K562 (cell line): ENCODE data around the gene TNFSF9. TPM values are rescaled to one million over a fixed set of nuclear protein-coding genes. Genes with fewer than 3 reads are reported as not detected.
A peak's percentile ranks its signal among the peaks of the same experiment; 100 is the strongest.

Experiments used
- CXXC5 ChIP-seq: fragments of 250-450 bp; sonication (Bioruptor Pico); IDR thresholded peaks from 2 replicates; pipeline ENCODE4 v1.8.0; 2022; ENCODE audit warnings: inconsistent platforms, mild to moderate bottlenecking, moderate library complexity
- FOXA1 ChIP-seq: fragments of 450-650 bp; IDR thresholded peaks from 2 replicates; pipeline ENCODE4 v1.6.1; 2016; ENCODE audit warnings: mild to moderate bottlenecking, borderline replicate concordance
- MXI1 ChIP-seq: IDR thresholded peaks from 2 replicates; pipeline ENCODE4 v1.6.1; 2011; ENCODE audit warnings: low read depth, mild to moderate bottlenecking, improper control_type of control experiment, low read length
- NR3C1 ChIP-seq: sonication (generic); formaldehyde crosslinking; IDR thresholded peaks from 2 replicates; pipeline ENCODE4 v1.8.1; 2022; ENCODE audit warnings: missing genetic modification reagents
- POLR2A ChIP-seq: fragments of 450-650 bp; conservative IDR thresholded peaks from 2 replicates; pipeline ENCODE4 v1.6.1; 2016
- PPARD ChIP-seq: fragments of 250-450 bp; sonication (Bioruptor Pico); IDR thresholded peaks from 2 replicates; pipeline ENCODE4 v1.8.0; 2022; ENCODE audit warnings: inconsistent platforms, mild to moderate bottlenecking, moderate library complexity
- SETDB1 ChIP-seq: IDR thresholded peaks from one replicate; pipeline ENCODE4 v1.6.1; 2012; ENCODE audit warnings: low read length, control low read depth, inconsistent platforms
- SMC3 ChIP-seq: conservative IDR thresholded peaks from 2 replicates; pipeline ENCODE4 v1.6.1; 2011; ENCODE audit warnings: low read depth, low read length, improper control_type of control experiment; ENCODE audit not compliant: insufficient read depth
- ZC3H4 ChIP-seq: sonication (generic); formaldehyde crosslinking; IDR thresholded peaks from 2 replicates; pipeline ENCODE4 v1.9.0; 2021; ENCODE audit warnings: missing genetic modification reagents, borderline replicate concordance
- ZFP1 ChIP-seq: fragments of 450-650 bp; formaldehyde crosslinking; IDR thresholded peaks from 2 replicates; pipeline ENCODE4 v1.4.0; 2020; ENCODE audit warnings: mild to moderate bottlenecking, mixed read lengths
- ZNF79 ChIP-seq: fragments of 250-450 bp; sonication (Bioruptor Pico); IDR thresholded peaks from 2 replicates; pipeline ENCODE4 v1.4.0; 2020; ENCODE audit warnings: low read depth, mild to moderate bottlenecking, moderate library complexity
- polyA plus RNA-seq, 8 experiments: library from polyadenylated mRNA; depleted of rRNA in 4 of 8; stranded (reverse) in 5 of 8; unstranded in 3 of 8; fragments of >200 nt; fragmentation: Nextera tagmentation in 2 of 8; fragmentation: Illumina TruSeq in 1 of 8; extraction: Ambion mirVana in 2 of 8; extraction: Trizol in 1 of 8; gene quantifications; 2 replicates each; pipeline versions ENCODE4 v1.2.1 to v1.2.3, GENCODE V29; 2011 to 2014; ENCODE audit warnings: inconsistent platforms in 1 of 8, missing spikeins in 1 of 8
- total RNA-seq, 7 experiments: library from RNA; depleted of rRNA in 6 of 7; stranded (reverse); fragments of >200 nt in 6 of 7; fragmentation: Illumina TruSeq in 2 of 7; extraction: Trizol in 2 of 7; gene quantifications; 2 replicates each; pipeline versions ENCODE4 v1.2.1 to v1.2.3, GENCODE V29; 2011 to 2021; ENCODE audit warnings: low replicate concordance in 1 of 7
- TF ChIP-seq, protein P1 (sequence below): fragments of 250-450 bp; sonication (Bioruptor Pico); IDR thresholded peaks from 2 replicates; pipeline ENCODE4 v1.4.0; 2020; ENCODE audit warnings: mild to moderate bottlenecking, moderate library complexity, borderline replicate concordance
- TF ChIP-seq, protein P2 (sequence below): sonication (generic); formaldehyde crosslinking; IDR thresholded peaks from 2 replicates; pipeline ENCODE4 v1.8.0; 2022; ENCODE audit warnings: mild to moderate bottlenecking, missing genetic modification reagents, borderline replicate concordance
- TF ChIP-seq, protein P3 (sequence below), 2 experiments: fragments of 150-350 bp in 1 of 2; IDR thresholded peaks; 2 replicates each; pipeline ENCODE4 v1.6.1; 2012 to 2016; ENCODE audit warnings: low read depth in 2 of 2, low read length in 2 of 2, mild to moderate bottlenecking in 1 of 2, moderate library complexity in 1 of 2
- TF ChIP-seq, protein P4 (sequence below): sonication (generic); formaldehyde crosslinking; IDR thresholded peaks from 2 replicates; pipeline ENCODE4 v1.8.0; 2022; ENCODE audit warnings: mild to moderate bottlenecking, missing genetic modification reagents
- TF ChIP-seq, protein P5 (sequence below): fragments of 250-450 bp; sonication (Bioruptor Pico); IDR thresholded peaks from 2 replicates; pipeline ENCODE4 v1.8.0; 2022; ENCODE audit warnings: moderate library complexity, mild to moderate bottlenecking, inconsistent platforms
- TF ChIP-seq, protein P6 (sequence below): fragments of 450-650 bp; conservative IDR thresholded peaks from 2 replicates; pipeline ENCODE4 v1.6.1; 2016; ENCODE audit warnings: missing genetic modification characterization, low read depth, mild to moderate bottlenecking, missing compliant biosample characterization, moderate library complexity

The TNFSF9 gene
- total and polyA plus RNA-seq, 9 of the 15 experiments (the other 6 are each of a cell fraction or from before 2014, with no cell fraction given), result 1.4 to 17.9 (median 6.5) TPM

DNA sequence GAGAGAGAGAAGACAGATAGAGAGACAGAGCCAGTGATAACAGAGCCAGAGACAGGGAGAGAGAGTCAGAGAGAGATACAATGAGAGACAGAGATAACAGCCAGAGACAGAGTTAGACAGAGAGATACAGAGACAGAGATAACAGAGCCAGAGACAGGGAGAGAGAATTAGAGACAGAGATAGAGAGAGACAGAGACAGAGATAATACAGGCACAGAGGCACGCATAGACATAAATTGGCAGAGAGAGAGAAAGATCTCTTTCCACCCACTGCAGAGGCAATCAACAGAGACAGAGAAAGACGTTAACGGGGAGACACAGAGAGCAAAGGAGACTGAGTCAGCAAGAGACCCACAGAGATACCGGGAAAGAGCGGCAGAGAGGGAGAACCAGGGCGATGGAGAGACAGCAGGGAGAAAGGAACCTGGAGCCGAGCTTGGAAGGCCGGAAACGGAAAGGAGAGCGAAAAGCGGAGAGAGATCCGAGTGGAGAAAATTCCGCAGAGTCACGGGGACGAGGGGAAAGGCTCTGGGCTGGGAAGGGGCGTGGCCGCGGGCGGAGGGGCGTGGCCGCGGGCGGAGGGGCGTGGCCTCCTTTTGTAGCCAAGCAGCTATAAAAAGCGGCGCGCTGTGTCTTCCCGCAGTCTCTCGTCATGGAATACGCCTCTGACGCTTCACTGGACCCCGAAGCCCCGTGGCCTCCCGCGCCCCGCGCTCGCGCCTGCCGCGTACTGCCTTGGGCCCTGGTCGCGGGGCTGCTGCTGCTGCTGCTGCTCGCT, at the start of gene TNFSF9 (continued):
- TF ChIP-seq, protein P1, sequence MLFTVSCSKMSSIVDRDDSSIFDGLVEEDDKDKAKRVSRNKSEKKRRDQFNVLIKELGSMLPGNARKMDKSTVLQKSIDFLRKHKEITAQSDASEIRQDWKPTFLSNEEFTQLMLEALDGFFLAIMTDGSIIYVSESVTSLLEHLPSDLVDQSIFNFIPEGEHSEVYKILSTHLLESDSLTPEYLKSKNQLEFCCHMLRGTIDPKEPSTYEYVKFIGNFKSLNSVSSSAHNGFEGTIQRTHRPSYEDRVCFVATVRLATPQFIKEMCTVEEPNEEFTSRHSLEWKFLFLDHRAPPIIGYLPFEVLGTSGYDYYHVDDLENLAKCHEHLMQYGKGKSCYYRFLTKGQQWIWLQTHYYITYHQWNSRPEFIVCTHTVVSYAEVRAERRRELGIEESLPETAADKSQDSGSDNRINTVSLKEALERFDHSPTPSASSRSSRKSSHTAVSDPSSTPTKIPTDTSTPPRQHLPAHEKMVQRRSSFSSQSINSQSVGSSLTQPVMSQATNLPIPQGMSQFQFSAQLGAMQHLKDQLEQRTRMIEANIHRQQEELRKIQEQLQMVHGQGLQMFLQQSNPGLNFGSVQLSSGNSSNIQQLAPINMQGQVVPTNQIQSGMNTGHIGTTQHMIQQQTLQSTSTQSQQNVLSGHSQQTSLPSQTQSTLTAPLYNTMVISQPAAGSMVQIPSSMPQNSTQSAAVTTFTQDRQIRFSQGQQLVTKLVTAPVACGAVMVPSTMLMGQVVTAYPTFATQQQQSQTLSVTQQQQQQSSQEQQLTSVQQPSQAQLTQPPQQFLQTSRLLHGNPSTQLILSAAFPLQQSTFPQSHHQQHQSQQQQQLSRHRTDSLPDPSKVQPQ (CRISPR knock-in tag), result no peak
- TF ChIP-seq FOXA1 (no peak), PPARD (CRISPR knock-in tag) (no peak), NR3C1 (CRISPR knock-in tag) (no peak), SMC3 (no peak), ZC3H4 (CRISPR knock-in tag) (no peak), CXXC5 (CRISPR knock-in tag) (peak; percentile 91), ZFP1 (CRISPR knock-in tag) (no peak), POLR2A (peak; percentile 96), MXI1 (peak; percentile 50; the same call in 1 of the 2 replicates), SETDB1 (no peak), ZNF79 (CRISPR knock-in tag) (no peak)
- TF ChIP-seq, protein P2, sequence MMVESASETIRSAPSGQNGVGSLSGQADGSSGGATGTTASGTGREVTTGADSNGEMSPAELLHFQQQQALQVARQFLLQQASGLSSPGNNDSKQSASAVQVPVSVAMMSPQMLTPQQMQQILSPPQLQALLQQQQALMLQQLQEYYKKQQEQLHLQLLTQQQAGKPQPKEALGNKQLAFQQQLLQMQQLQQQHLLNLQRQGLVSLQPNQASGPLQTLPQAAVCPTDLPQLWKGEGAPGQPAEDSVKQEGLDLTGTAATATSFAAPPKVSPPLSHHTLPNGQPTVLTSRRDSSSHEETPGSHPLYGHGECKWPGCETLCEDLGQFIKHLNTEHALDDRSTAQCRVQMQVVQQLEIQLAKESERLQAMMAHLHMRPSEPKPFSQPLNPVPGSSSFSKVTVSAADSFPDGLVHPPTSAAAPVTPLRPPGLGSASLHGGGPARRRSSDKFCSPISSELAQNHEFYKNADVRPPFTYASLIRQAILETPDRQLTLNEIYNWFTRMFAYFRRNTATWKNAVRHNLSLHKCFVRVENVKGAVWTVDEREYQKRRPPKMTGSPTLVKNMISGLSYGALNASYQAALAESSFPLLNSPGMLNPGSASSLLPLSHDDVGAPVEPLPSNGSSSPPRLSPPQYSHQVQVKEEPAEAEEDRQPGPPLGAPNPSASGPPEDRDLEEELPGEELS (CRISPR knock-in tag), result no peak
- TF ChIP-seq, protein P3, sequence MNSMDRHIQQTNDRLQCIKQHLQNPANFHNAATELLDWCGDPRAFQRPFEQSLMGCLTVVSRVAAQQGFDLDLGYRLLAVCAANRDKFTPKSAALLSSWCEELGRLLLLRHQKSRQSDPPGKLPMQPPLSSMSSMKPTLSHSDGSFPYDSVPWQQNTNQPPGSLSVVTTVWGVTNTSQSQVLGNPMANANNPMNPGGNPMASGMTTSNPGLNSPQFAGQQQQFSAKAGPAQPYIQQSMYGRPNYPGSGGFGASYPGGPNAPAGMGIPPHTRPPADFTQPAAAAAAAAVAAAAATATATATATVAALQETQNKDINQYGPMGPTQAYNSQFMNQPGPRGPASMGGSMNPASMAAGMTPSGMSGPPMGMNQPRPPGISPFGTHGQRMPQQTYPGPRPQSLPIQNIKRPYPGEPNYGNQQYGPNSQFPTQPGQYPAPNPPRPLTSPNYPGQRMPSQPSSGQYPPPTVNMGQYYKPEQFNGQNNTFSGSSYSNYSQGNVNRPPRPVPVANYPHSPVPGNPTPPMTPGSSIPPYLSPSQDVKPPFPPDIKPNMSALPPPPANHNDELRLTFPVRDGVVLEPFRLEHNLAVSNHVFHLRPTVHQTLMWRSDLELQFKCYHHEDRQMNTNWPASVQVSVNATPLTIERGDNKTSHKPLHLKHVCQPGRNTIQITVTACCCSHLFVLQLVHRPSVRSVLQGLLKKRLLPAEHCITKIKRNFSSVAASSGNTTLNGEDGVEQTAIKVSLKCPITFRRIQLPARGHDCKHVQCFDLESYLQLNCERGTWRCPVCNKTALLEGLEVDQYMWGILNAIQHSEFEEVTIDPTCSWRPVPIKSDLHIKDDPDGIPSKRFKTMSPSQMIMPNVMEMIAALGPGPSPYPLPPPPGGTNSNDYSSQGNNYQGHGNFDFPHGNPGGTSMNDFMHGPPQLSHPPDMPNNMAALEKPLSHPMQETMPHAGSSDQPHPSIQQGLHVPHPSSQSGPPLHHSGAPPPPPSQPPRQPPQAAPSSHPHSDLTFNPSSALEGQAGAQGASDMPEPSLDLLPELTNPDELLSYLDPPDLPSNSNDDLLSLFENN (IDR thresholded peaks at IDR 0.05; ENCODE audit: low read depth in 2 of 2, low read length in 2 of 2), result 0 out of 4 replicates have a peak, but pooled peaks of 1 of the 2 experiments have one; percentile 41
- TF ChIP-seq, protein P4, sequence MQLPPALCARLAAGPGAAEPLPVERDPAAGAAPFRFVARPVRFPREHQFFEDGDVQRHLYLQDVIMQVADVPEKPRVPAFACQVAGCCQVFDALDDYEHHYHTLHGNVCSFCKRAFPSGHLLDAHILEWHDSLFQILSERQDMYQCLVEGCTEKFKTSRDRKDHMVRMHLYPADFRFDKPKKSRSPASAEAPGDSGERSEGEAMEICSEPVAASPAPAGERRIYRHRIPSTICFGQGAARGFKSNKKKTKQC, result no peak; the same call in 1 of the 2 replicates
- TF ChIP-seq, protein P5, sequence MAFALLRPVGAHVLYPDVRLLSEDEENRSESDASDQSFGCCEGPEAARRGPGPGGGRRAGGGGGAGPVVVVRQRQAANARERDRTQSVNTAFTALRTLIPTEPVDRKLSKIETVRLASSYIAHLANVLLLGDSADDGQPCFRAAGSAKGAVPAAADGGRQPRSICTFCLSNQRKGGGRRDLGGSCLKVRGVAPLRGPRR (CRISPR knock-in tag), result no peak
- TF ChIP-seq, protein P6, sequence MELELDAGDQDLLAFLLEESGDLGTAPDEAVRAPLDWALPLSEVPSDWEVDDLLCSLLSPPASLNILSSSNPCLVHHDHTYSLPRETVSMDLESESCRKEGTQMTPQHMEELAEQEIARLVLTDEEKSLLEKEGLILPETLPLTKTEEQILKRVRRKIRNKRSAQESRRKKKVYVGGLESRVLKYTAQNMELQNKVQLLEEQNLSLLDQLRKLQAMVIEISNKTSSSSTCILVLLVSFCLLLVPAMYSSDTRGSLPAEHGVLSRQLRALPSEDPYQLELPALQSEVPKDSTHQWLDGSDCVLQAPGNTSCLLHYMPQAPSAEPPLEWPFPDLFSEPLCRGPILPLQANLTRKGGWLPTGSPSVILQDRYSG (tag), result no peak
